SK-N-MC (cell line): ENCODE results near the gene BTLA.

Experiments used
- DNase-seq: peaks from one replicate; pipeline ENCODE4 v3.0.0-alpha.2; 2011; ENCODE audit warnings: low read depth, low spot score
- H3K27ac ChIP-seq: fragments of 200-600 bp; sonication (generic); 2 replicates; pipeline ENCODE4 v1.5.1; 2016; ENCODE audit warnings: mixed run types
- H3K36me3 ChIP-seq: fragments of 200-600 bp; sonication (generic); 2 replicates; pipeline ENCODE4 v1.6.1; 2017; ENCODE audit warnings: antibody characterized with exemption, low read length, mixed read lengths; ENCODE audit not compliant: insufficient read depth
- H3K4me3 ChIP-seq: fragments of 200-600 bp; sonication (generic); 2 replicates; pipeline ENCODE4 v1.5.1; 2016
- H3K9ac ChIP-seq: fragments of 200-600 bp; sonication (generic); 2 replicates; pipeline ENCODE4 v1.8.0; 2017; ENCODE audit warnings: mixed run types, mixed read lengths; ENCODE audit not compliant: insufficient read length
- H3K9me3 ChIP-seq: fragments of 200-600 bp; sonication (generic); 2 replicates; pipeline ENCODE4 v1.6.1; 2017; ENCODE audit warnings: low read depth, mild to moderate bottlenecking, antibody characterized with exemption, low read length, moderate library complexity, mixed read lengths
- EZH2 ChIP-seq: fragments of 200-600 bp; sonication (generic); IDR thresholded peaks from one replicate; pipeline ENCODE4 v1.6.1; 2017; ENCODE audit warnings: antibody characterized with exemption
- FOXP2 ChIP-seq: optimal IDR thresholded peaks from 2 replicates; pipeline ENCODE3; 2011; ENCODE audit warnings: mild to moderate bottlenecking, moderate library complexity; ENCODE audit not compliant: insufficient read depth; ENCODE audit errors: extremely low read length, control extremely low read depth
- POLR2AphosphoS5 ChIP-seq: IDR thresholded peaks from 2 replicates; pipeline ENCODE4 v1.6.1; 2012; ENCODE audit warnings: mild to moderate bottlenecking, low read depth, low read length, borderline replicate concordance

Gene BTLA

DNA sequence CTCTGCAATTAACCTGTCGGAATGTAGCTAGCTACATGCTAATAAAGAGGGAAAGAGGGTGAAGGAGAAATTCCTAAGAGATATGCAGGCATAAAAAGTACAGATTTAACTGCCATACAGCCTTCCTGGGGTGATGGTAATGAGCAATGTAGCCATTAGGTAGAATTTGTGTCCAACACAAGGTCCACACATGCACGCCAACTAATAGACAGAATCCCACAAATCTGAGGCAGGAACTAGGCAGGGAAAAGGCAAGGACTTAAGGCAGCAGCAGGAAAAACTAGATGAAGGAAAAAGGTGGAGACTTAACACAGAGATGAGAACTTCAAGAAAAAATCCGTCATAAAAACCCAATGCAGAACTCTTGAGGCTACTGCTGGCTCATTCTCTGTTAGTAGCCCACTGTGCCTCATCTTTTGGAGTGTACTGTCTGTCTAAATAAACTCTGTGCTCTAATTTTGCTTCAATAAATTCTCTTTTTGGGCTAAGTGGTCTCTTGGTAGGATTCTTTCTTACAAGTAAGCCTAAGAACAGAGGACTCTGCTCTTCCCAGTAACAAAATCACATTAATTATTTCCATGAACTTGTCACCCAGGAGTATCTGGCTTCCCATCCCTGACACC, 81.5 kb downstream of the BTLA start:
- H3K9ac ChIP-seq = no peak overlapping the region
- no peak for TF ChIP-seq POLR2AphosphoS5
- TF ChIP-seq EZH2 = no peak
- no peak for TF ChIP-seq FOXP2
- no peak for DNase-seq
- no peaks in the 10 kb centered on the region for H3K9me3 ChIP-seq
- H3K27ac ChIP-seq = no peak overlapping the region
- H3K36me3 ChIP-seq = no peaks in the 10 kb centered on the region
- H3K4me3 ChIP-seq = no peak overlapping the region

- Histone ChIP-seq H3K9ac (no peak overlapping the region), H3K27ac (no peak overlapping the region), H3K36me3 (no peaks in the 10 kb centered on the region), H3K9me3 (no peaks in the 10 kb centered on the region), H3K4me3 (no peak overlapping the region)
- DNase-seq = no peak
- TF ChIP-seq FOXP2 (no peak), POLR2AphosphoS5 (no peak), EZH2 (no peak)
These were observed 82.7 kb downstream of the BTLA start for GRCh38 chr3:112416391-112417212.

GRCh38 chr3:112415390-112415789, 83.9 kb downstream of the BTLA start:
- H3K36me3 ChIP-seq = no peaks in the 10 kb centered on the region
- no peak for TF ChIP-seq FOXP2
- no peak for TF ChIP-seq POLR2AphosphoS5
- TF ChIP-seq EZH2 = no peak
- no peak overlapping the region for H3K27ac ChIP-seq

More at GRCh38 chr3:112415390-112415789, 83.9 kb downstream of the BTLA start:
- H3K9me3 ChIP-seq = no peaks in the 10 kb centered on the region
- no peak for DNase-seq
- H3K9ac ChIP-seq = no peak overlapping the region
- no peak overlapping the region for H3K4me3 ChIP-seq
